Activated CD4-positive, alpha-beta T cell treated with anti-CD3 and anti-CD28 coated beads for 24 hours (primary cell): Measurements from ENCODE around the gene EHD3.

ENCODE experiments used
- DNase-seq, 2 donors: peaks; one replicate each; pipeline ENCODE4 v3.0.0-alpha.2; 2020; ENCODE audit warnings: low read depth in 2 of 2

The EHD3 gene

GRCh38 chr2:31236433-31237205, 2.7 kb downstream of the EHD3 start:
- no peak for DNase-seq

DNA sequence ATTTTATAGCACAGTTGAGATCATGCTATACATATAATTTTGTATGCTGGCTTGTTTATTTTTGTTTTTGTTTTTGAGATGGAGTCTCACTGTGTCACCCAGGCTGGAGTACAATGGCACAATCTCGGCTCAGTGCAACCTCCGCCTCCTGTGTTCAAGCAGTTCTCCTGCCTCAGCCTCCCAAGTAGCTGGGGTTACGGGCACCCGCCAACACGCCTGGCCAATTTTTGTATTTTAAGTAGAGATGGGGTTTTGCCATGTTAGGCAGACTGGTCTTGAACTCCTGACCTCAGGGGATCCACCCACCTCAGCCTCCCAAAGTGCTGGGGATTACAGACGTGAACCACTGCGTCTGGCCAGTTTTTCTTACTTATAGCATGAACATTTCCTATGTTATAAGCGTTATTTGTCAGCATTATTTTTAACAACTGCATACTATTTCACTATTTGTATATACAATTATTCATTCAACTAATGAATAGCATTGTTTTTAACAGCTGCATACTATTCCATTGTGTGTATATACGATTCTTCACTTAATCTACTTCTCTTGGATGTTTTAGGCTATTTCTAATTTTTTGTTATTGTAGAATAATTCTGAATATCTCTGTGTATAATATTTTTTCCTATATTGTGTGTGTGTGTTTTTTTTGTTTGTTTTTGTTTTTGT, 3.5 kb downstream of the EHD3 start:
- no peak for DNase-seq

- no peak for DNase-seq
Measured at GRCh38 chr2:31238126-31238905, 4.4 kb downstream of the EHD3 start.

- no peak for DNase-seq
Measured at GRCh38 chr2:31238906-31239592, 5.1 kb downstream of the EHD3 start.

DNA sequence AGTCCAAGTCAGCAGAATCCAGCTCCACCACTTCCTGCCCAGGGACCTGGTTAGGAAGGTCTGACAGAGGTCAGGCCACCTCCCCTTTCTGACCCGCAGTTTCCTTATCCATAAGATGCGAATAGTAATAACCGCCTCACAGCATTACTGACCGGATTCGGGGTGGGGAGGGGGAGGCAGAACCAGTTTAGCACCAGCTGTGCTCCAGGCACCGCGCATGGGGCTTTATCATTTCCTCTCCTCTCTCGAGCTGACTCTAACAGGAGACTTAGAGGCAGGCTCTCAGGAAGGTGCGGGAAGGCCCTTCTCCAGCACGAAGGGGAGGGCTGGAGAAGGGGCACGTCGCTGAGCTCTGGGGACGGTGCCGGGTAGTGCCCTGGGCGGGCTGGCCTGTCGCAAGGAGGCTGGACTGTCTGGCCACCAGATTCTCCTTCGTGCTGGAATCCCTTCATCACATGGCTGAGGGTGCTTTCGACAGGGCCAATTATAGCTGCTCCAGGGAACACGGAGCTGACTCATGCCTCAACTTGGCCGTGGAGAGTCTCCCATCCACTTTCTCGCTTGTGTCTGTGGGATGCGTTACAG, 5.7 kb downstream of the EHD3 start:
- no peak for DNase-seq

DNA sequence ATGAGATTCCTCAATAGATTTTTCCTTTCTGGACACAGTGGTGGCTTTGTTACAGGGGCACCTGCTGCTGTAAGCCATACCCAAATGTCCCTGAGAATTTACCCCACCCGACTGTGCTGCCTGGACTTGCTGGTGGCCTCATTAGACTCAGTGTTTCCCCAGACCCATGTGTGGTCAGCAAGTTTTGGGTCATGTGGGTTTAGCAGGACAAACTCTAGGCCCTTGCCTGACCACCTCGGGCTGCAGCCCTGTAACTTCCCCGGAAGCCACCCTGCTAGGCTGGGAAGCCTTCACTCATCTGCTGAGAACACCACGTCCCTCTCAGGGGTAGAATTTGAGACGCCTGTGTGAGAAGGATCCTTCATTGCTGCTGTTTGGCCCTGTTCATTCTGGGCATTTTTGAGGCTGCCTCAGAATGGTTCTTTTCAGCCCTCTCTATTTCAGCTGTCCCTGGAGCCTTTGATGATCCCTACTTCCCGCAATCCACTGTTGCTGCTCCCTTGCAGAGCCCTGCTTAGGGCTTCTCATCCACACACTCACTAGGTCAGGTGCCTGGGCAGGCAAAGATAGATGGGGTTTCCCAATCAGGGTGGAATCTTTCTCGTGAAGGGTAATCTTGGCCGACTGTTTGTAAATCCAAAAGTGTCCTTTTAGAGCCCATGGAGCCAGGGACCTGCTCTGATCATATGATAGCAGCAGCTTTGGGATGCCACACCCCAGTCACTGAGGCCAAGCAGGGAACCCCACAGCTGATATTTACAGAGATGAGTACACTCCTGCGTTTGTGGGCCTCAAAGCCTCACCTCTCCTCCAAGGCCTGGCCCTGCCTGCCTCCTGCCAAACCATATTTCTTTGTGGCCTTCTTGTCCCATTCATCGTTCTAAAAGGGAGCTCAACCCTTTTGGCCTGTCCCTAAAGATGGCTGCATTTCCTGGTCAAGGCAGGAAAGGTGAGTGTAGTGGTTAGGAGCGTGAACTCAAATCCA, 6.7 kb downstream of the EHD3 start:
- DNase-seq: no peak

DNA sequence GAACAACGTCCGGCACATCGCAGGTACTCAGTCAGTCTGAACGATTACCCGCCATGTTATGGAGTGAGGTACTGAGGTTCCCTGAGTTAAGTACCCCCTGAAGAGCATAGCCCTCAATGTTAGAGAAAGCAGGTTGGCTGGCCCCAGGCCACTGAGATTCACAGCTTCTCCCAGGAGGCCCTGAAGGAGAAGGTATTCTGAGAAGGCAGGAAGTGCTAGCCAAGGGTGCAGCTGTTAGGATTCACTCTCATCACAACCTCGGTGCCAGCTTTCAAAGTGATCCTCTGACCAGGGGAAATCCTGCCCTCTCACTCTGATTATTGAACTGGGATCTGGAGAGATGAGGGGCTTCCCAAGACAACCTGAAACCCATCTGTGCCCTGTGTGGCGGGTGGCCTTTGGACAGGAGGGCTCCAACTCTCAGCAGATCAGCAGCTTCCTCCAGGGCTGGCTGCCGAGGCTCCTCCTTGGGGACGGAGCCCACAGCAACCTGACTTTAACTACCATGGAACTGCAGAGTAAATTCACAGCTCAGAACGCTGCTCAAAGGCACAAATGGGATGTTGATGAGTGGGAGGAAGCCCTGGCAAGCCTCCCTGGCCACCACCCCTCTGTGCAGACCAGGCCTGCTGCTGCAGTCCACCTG, 7.8 kb downstream of the EHD3 start:
- no peak for DNase-seq

DNA sequence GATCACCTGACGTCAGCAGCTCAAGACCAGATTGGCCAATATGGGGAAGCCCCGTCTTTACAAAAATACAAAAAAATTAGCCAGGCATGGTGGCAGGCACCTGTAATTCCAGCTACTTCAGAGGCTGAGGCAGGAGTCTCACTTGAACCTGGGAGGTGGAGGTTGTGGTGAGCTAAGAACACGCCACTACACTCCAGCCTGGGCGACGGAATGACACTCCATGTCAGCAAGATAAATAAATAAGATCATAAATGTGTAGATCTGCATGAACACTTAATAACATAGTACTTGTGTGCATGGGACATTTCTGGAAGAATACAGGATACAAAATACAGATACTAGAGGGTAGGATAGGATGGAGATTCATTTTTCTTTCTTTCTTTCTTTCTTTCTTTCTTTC, 9.1 kb downstream of the EHD3 start:
- no peak for DNase-seq

GRCh38 chr2:31244101-31244500, 10.1 kb downstream of the EHD3 start:
- no peak for DNase-seq

- DNase-seq: no peak
Measured at GRCh38 chr2:31246184-31246852, 12.4 kb downstream of the EHD3 start.

- DNase-seq: no peak
Measured at GRCh38 chr2:31247711-31248110, 13.8 kb downstream of the EHD3 start.

DNA sequence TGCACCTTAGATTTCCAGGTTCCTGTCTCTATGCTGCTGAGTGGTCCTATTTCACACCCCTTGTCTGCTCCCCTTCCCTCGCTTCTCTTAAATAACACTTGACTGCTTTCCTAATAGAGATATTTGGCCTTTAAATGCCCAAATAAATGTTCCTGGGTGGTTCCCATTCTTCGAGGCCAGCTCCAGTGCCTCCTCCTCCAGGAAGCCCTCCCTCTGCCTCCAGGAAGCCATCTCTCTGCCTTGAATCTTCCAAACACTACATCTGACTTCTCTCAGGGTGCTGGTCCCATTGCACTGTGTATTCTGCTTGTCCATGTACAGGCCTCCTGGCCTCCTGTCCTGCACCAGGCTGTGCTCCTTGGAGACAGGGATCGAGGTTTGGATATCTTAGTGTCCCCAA, 14.2 kb downstream of the EHD3 start:
- DNase-seq: no peak

GRCh38 chr2:31249009-31249690, 15.2 kb downstream of the EHD3 start:
- DNase-seq: no peak

GRCh38 chr2:31251018-31251417, 17.1 kb downstream of the EHD3 start:
- DNase-seq: no peak

DNA sequence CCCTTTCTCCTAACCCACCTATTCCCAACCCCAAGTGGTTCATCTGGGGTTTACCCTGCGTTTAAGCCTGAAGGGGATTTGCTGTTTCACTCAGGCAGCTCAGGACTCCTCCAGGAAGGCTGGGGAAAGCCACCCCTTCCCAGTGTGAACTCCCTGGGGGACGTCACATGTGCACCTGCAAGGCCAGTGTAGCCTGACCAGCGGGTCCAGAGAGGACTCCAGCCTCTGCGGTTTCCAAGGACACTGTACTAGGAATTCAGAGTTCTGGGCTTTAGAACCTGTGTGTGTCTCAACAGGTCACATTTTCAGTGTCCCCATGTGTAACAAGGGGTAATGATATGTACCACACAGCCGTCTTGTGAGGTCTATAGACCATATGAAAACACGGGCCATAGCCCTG, 17.9 kb downstream of the EHD3 start:
- DNase-seq: no peak

- DNase-seq: no peak
Measured at GRCh38 chr2:31253356-31254131, 19.6 kb downstream of the EHD3 start.

GRCh38 chr2:31254237-31255203, 20.6 kb downstream of the EHD3 start:
- DNase-seq: no peak
